GM12872 (cell line): Measurements from ENCODE around the gene DNAH1.

ENCODE experiments used
- TF ChIP-seq, protein P1 (sequence below): IDR thresholded peaks from 3 replicates; pipeline ENCODE4 v1.5.1; 2011; ENCODE audit warnings: low read depth, mild to moderate bottlenecking, low read length, moderate library complexity; ENCODE audit not compliant: insufficient read depth

Gene DNAH1

DNA sequence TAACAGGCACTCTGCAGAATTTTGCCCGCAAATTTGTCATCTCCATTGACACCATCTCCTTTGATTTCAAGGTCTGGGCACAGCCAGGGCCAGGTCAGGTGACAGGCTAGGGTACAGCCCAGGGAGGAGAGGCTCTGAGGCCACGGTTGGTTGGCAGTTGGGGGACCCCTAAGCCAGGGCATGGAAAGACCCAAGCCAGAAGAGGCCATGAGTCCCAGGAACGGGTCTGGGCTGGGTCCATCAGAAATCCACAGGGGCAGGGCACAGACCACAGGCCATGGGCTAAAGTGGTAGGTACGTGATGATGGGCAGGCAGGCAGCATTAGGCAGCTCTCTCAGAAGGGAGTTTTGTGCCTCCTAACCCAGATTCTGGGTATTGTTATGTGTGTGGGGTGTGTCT lies 83.0 kb downstream of the DNAH1 start:
- TF ChIP-seq, protein P1, sequence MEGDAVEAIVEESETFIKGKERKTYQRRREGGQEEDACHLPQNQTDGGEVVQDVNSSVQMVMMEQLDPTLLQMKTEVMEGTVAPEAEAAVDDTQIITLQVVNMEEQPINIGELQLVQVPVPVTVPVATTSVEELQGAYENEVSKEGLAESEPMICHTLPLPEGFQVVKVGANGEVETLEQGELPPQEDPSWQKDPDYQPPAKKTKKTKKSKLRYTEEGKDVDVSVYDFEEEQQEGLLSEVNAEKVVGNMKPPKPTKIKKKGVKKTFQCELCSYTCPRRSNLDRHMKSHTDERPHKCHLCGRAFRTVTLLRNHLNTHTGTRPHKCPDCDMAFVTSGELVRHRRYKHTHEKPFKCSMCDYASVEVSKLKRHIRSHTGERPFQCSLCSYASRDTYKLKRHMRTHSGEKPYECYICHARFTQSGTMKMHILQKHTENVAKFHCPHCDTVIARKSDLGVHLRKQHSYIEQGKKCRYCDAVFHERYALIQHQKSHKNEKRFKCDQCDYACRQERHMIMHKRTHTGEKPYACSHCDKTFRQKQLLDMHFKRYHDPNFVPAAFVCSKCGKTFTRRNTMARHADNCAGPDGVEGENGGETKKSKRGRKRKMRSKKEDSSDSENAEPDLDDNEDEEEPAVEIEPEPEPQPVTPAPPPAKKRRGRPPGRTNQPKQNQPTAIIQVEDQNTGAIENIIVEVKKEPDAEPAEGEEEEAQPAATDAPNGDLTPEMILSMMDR: no peak

DNA sequence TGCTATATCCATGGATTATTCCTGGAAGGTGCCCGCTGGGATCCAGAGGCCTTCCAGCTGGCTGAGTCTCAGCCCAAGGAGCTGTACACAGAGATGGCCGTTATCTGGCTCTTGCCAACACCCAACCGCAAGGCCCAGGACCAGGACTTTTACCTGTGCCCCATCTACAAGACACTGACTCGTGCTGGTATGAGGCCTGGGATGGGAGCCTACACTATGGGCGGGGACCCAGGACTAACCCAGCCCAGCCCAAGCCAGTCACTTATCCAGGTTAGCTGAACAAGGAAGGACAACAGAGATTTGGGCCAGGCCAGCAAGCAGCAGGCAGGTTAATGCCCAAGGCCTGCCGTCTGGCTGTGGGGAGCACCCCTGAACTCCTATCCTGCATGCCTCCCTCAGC lies 83.5 kb downstream of the DNAH1 start:
- TF ChIP-seq, protein P1: no peak

DNA sequence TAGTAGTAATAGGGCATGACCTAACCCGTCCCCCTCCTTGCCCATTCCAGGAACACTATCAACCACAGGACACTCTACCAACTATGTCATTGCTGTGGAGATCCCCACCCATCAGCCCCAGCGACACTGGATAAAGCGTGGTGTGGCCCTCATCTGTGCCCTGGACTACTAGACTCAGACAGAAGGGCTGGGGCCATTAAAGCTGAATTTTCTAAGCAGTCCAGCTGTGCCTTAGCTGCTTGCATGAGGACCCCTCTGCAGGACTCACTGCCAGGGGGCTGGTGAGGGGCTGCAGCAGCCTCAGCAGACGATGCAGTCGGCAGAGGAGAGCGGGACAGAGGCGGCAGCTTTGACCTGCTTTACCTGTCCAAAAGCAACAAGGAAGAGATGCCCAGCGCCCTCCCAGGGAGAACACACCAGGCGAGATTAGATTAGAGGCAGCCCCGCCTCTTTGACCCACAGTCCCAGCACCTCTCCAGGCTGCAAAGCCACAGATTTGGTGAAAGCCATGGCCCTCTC lies 84.2 kb downstream of the DNAH1 start:
- TF ChIP-seq, protein P1: no peak

DNA sequence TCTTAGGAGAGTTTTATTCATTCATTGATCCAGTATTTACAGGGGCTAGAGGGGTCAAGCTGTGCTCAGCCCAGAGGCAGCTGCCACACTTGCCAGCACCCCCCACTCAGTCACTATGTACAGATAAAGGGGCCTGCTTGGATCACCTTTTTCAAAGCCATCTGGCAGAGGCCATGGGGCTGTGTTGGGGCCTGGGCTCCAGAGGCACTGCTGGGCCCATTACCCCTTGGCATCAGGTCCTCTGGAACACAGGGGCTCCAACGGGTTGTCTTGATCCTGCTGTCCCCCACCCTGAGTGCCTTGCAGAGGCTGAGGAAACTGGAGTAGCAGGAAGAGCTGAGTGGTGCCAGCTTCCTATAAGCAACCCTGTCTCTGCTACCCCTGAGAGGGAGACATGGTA lies 84.9 kb downstream of the DNAH1 start:
- TF ChIP-seq, protein P1: no peak

DNA sequence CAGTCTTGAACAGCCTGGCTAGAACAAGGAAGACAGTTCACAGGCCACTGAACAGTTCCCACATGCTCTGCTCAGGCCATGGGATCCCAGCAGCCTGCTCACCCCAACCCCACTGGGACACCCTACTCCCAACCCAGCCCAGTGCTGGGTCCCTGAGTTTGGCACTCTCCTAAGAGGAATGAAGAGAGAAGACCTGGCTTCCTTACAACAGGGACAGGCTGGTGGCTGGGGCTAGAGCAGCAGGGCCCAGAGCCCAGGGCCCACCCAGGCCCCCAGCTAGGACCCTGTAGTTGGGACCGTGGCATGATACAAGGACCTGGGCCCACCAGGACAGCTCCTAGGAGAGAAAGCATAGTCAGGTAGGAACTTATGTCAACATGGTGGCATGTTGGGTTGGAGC lies 85.4 kb downstream of the DNAH1 start:
- TF ChIP-seq, protein P1: no peak

DNA sequence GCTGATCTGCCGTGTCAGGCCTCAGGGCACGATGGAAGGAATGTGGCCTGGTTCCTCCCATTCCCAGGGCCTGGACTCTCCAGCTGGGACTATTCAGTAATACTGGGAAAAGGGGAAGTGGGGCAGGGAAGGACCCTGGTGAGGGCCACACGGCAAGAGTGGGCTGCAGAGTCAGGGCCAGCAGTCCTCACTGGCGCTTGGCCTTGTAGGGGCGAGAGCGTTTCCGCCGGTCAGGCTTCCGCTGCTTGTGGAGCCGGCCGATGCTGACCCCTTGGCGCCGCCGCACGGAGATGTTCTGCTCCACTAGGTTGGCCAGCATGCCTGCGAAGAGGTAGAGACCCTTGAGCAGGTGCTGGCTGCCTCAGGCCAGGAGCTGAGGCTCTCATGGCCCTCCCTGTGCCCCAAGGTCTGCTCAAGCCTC lies 86.0 kb downstream of the DNAH1 start:
- TF ChIP-seq, protein P1: no peak

DNA sequence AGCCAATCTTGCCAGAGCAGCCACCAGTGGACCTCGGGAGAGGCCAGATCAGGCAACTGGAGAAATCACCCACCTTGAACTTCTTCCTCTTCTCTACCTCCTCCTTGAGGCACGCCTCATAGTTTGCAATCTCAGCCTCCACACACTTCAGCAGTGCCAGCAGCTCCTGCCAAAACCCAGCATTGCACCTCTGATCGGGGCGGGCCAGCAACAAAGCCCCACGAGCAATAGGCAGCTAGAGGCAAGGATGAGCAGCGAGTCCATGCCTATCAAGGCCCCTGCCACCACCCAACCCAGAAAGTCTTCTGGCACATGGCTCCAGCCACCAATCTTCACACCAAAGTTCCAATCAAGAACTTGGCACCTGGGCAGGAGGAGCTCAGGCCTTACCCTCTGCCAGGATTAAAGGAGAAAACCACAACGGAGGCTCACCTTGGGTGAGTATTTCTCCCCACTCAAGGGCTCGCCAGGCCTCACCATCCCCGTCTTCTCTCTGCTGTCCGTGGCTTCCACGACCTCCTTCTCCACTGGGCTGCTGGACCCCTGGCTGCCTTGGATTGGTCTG lies 86.7 kb downstream of the DNAH1 start:
- TF ChIP-seq, protein P1: no peak
